Adrenal gland (tissue), 12 donors: ENCODE measurements around the gene NACC2. TPM values are rescaled to one million over a fixed set of nuclear protein-coding genes. Genes with fewer than 3 reads are reported as not detected.

Experiments used
- DNase-seq, 7 donors: peaks; one replicate each; pipeline ENCODE4 v3.0.0-alpha.2; 2019 to 2020
- H3K27ac ChIP-seq, 5 donors: fragments of 200-600 bp; sonication (generic) in 4 of 5; 1 replicate in 3 of 5; 2 replicates in 2 of 5; pipeline versions ENCODE4 v1.5.1 to v1.8.0; 2016 to 2020; ENCODE audit warnings: mild to moderate bottlenecking in 1 of 5
- H3K27me3 ChIP-seq: fragments of 200-600 bp; 2 replicates; pipeline ENCODE4 v1.8.0; 2021
- H3K36me3 ChIP-seq, 2 donors: fragments of 200-600 bp; replicated peaks in 1 of 2; 1 replicate in 1 of 2; 2 replicates in 1 of 2; pipeline versions ENCODE4 v1.5.1 to v1.8.0; 2018 to 2022
- H3K4me1 ChIP-seq, 2 donors: fragments of 200-600 bp; replicated peaks in 1 of 2; 1 replicate in 1 of 2; 2 replicates in 1 of 2; pipeline versions ENCODE4 v1.5.1 to v1.8.0; 2018 to 2021
- H3K4me3 ChIP-seq, 4 donors: fragments of 200-600 bp; sonication (generic) in 3 of 4; one replicate each; pipeline ENCODE4 v1.5.1; 2016 to 2018
- H3K9me3 ChIP-seq, 3 donors: fragments of 200-600 bp; sonication (generic) in 1 of 3; replicated peaks in 1 of 3; 1 replicate in 2 of 3; 2 replicates in 1 of 3; pipeline versions ENCODE4 v1.5.1 to v1.8.0; 2016 to 2021
- POLR2A ChIP-seq, 2 donors: fragments of 450-650 bp; IDR thresholded peaks; one replicate each; pipeline ENCODE4 v1.6.1; 2017; ENCODE audit warnings: antibody characterized with exemption in 2 of 2, mild to moderate bottlenecking in 2 of 2, moderate library complexity in 1 of 2
- WGBS, 4 donors: extraction: QIAGEN DNeasy Blood & Tissue Kit in 2 of 4; methylation state at CpG; one replicate each; pipeline versions ENCODE4 v1.1.5 to v1.1.7; 2013 to 2017; 5-methylcytosine and 5-hydroxymethylcytosine counted together
- intact Hi-C, 2 donors: fragments of 100-400 bp; cut with DNase I; formaldehyde crosslinking; loops; one replicate each; pipeline versions ENCODE4 v1.14.1 to v1.15.0; 2022 to 2023
- polyA plus RNA-seq, 3 donors: library from polyadenylated mRNA; stranded (reverse); fragments of 200-250 nt in 2 of 3; fragments of 350-450 nt in 1 of 3; fragmentation: Illumina TruSeq in 1 of 3; extraction: RNeasy Lipid Tissue Mini Kit (QIAGEN cat#74804) in 1 of 3; gene quantifications; one replicate each; pipeline ENCODE4 v1.2.3, GENCODE V29; 2013 to 2014
- total RNA-seq, 9 donors: library from RNA; depleted of rRNA in 4 of 9; stranded (reverse); fragments of >200 nt in 4 of 9; fragments of 120-200 nt in 1 of 9; fragmentation: NEBNext Ultra II Directional in 1 of 9; extraction: Animal tissue kit (Norgen Biotek cat#: 25700) in 1 of 9; gene quantifications; one replicate each; pipeline versions ENCODE4 v1.1.0 to v1.2.4, GENCODE V29; 2013 to 2023
- TF ChIP-seq, protein P1 (sequence below), 6 experiments: fragments of 450-650 bp in 4 of 6; fragments of 200-600 bp in 2 of 6; sonication (generic) in 1 of 6; IDR thresholded peaks; 1 replicate in 5 of 6; 2 replicates in 1 of 6; pipeline versions ENCODE4 v1.5.1 to v1.8.0; 2016 to 2021; ENCODE audit warnings: antibody characterized with exemption in 6 of 6, mild to moderate bottlenecking in 2 of 6, moderate library complexity in 1 of 6
- donor health status: healthy with polysubstance abuse.
- donor health status: Bipolar disorder and iron deficiency.
- donor health status: DM: yes; HTN: yes; CAD: no.
- donor health status: DM: no; HTN: no; CAD: no.
- donor health status: DM: no; HTN: no; CAD: no.
- donor health status: DM: yes; HTN: yes; CAD: no.

The NACC2 gene
- total and polyA plus RNA-seq, 12 donors, result 3.3 to 61.0 (median 35.3) TPM

DNA sequence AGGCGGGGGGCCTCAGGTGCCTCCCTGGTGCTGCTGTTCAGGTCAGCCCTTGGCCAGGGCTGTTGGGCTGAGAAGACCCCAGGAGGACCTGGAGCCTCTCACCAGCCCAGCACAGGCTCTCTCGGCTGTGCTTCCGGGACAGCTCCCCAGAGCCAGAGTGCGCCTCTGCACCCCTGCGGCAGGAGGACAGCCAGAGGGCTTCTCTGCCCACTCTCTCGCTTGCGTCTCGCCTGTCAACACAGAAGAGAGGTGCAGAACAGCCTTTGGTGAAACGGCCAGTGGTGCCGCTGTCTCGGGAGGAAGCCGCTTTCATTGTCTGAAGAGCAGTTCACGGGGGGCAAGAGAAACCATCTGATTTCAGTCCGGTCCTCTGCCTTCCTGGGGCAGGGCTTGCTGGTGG is 3.8 kb upstream of the NACC2 start:
- Histone ChIP-seq H3K27ac (no peak overlapping the region), H3K4me3 (no peak overlapping the region)

GRCh38 chr9:136098210-136098609 is 3.1 kb upstream of the NACC2 start:
- DNase-seq, result no peak
- H3K4me1 ChIP-seq, result peaks cover 14 to 16% of the 10 kb centered on the region in 2 donors
- TF ChIP-seq, protein P1, sequence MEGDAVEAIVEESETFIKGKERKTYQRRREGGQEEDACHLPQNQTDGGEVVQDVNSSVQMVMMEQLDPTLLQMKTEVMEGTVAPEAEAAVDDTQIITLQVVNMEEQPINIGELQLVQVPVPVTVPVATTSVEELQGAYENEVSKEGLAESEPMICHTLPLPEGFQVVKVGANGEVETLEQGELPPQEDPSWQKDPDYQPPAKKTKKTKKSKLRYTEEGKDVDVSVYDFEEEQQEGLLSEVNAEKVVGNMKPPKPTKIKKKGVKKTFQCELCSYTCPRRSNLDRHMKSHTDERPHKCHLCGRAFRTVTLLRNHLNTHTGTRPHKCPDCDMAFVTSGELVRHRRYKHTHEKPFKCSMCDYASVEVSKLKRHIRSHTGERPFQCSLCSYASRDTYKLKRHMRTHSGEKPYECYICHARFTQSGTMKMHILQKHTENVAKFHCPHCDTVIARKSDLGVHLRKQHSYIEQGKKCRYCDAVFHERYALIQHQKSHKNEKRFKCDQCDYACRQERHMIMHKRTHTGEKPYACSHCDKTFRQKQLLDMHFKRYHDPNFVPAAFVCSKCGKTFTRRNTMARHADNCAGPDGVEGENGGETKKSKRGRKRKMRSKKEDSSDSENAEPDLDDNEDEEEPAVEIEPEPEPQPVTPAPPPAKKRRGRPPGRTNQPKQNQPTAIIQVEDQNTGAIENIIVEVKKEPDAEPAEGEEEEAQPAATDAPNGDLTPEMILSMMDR (IDR thresholded peaks at IDR 0.05), result no peak
- no peak for TF ChIP-seq POLR2A (IDR thresholded peaks at IDR 0.05)
- intact Hi-C loops, result no loop called here
- no peaks in the 10 kb centered on the region for H3K9me3 ChIP-seq
- no peak overlapping the region for H3K4me3 ChIP-seq
- no peaks in the 10 kb centered on the region for H3K27me3 ChIP-seq
- 78 to 89% (median 81%) methylated on average over 5 to 11 of the region's 11 CpGs for WGBS, 4 donors
- no peak overlapping the region for H3K27ac ChIP-seq
- H3K36me3 ChIP-seq, result no peaks in the 10 kb centered on the region

More for the DNA sequence above, 3.8 kb upstream of the NACC2 start:
- DNase-seq, result no peak
- Histone ChIP-seq H3K27me3 (no peaks in the 10 kb centered on the region), H3K9me3 (no peaks in the 10 kb centered on the region), H3K4me1 (peaks cover 8 to 10% of the 10 kb centered on the region in 2 donors), H3K36me3 (no peaks in the 10 kb centered on the region)
- intact Hi-C loops, result no loop called here
- 47 to 62% (median 52%) methylated on average over 10 to 14 of the region's 14 CpGs for WGBS, 4 donors
- TF ChIP-seq, protein P1 (IDR thresholded peaks at IDR 0.05), result no peak
- no peak for TF ChIP-seq POLR2A (IDR thresholded peaks at IDR 0.05)

- Histone ChIP-seq H3K27ac (peak overlapping the region in 1 of 5 donors; percentile 99), H3K27me3 (no peaks in the 10 kb centered on the region), H3K4me1 (peaks cover 17 to 25% of the 10 kb centered on the region in 2 donors), H3K36me3 (no peaks in the 10 kb centered on the region), H3K9me3 (no peaks in the 10 kb centered on the region), H3K4me3 (no peak overlapping the region)
- TF ChIP-seq, protein P1 (IDR thresholded peaks at IDR 0.05), result no peak
- TF ChIP-seq POLR2A (IDR thresholded peaks at IDR 0.05), result no peak
- intact Hi-C loops, result no loop called here
- no peak for DNase-seq
- WGBS, 4 donors, result 86 to 93% (median 91%) methylated on average over 5 of the region's 5 CpGs
These were observed 1.5 kb upstream of the NACC2 start for GRCh38 chr9:136096505-136097001.

DNA sequence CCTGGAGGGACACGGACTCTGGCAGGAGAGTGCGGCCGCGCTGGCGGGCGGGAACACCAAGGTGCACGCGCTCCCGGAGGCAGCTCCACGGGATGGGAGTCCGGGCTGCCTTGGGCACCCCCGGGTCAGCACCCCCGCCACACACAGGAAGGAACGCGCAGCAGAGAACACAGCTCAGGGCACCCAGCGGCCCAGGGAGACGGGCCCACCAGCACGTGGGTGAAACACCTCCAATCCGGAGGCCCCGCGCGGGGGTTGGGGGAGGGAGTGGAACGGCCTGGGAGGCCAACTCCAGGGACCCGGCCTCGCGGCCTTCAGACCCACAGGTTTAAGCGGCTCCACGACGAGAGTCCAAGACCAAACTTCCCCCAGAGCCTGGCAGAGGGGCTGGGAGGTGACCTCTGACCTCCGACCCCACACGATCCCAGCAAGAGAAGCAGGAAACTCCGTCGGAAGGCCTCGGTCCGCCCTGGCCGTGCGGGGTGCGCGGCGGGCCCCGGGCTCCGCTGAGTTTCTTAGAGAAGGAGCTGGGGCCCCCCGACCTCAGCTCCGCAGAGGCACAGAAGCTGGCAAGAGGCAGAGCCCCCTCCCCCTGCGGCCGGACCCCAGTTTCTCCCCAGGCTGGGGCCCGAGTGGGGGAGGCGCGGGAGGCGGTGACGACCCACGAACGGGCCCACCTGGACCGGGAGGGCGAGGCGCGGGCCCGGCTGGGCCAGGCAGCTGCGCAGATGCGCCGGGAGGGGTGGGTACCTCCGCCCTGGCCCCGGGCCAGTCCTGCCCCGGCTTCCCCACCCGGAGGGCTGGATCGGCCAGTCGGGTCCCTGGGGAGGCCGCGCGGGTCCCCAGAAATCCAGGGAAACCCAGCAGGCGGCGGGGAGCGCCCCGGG is 851 bp downstream of the NACC2 start:
- WGBS, 4 donors, result 4 to 46% (median 13%) methylated on average over 9 to 73 of the region's 74 CpGs
- DNase-seq, result peak; percentile 77 to 87 (median 82)
- TF ChIP-seq, protein P1 (IDR thresholded peaks at IDR 0.05), result no peak
- TF ChIP-seq POLR2A (IDR thresholded peaks at IDR 0.05), result peak in 1 of 2 donors; percentile 27
- Histone ChIP-seq H3K27ac (peak overlapping the region; percentile 79 to 99 (median 81)), H3K27me3 (no peaks in the 10 kb centered on the region), H3K36me3 (no peaks in the 10 kb centered on the region), H3K9me3 (no peaks in the 10 kb centered on the region), H3K4me1 (peaks cover 17 to 48% of the 10 kb centered on the region in 2 donors), H3K4me3 (peak overlapping the region in 3 of 4 donors; percentile 53 to 92 (median 78))
- intact Hi-C loops, result no loop called here
